ENCODE results near the gene SRP54.

Gene SRP54

DNA sequence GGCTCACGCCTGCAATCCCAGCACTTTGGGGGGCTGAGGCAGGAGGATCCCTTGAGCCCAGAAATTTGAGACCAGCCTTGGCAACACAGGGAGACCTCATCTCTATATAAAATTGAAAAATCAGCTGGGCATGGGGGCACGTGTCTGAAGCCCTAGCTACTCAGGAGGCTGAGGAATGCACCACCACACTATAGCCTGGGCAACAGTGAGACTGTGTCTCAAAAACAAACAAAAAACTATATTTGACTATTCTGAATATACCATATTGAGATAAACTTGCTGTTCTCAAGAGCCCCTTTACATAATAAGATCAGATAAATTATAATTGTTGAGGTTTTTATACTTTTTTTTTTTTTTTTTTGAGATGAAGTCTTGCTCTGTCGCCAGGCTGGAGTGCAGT is 44.9 kb upstream of the SRP54 start:
- no peak overlapping the region for H4K91ac ChIP-seq (ENCODE audit: low read depth, low read length, poor library complexity)
- no peaks in the 10 kb centered on the region for H3K36me3 ChIP-seq (replicated peaks in 1 of 2; ENCODE audit: control insufficient read depth in 2 of 2, insufficient read depth in 2 of 2, low read length in 2 of 2)
- no peak overlapping the region for H2BK5ac ChIP-seq (ENCODE audit: low read length)
- WGBS, 2 donors (ENCODE audit: extremely low coverage in 2 of 2, insufficient read length in 2 of 2, insufficient replicate concordance in 1 of 2), result no CpG with 5 or more reads among the region's 3 CpGs
- no peak overlapping the region for H2AFZ ChIP-seq (ENCODE audit: low read length)
- H3K27ac ChIP-seq (replicated peaks; ENCODE audit: low read length), result no peak overlapping the region
- H3K23ac ChIP-seq (ENCODE audit: low read depth, low read length, poor library complexity), result no peak overlapping the region
- no peaks in the 10 kb centered on the region for H3K4me1 ChIP-seq (ENCODE audit: control insufficient read depth in 2 of 2, insufficient read depth in 1 of 2, low read depth in 1 of 2, low read length in 2 of 2)
- H4K8ac ChIP-seq (ENCODE audit: low read depth, low read length), result no peak overlapping the region
- H3K4me2 ChIP-seq (ENCODE audit: insufficient read depth, low read length, poor library complexity, severe bottlenecking), result no peak overlapping the region
- H3K4ac ChIP-seq (ENCODE audit: low read length), result no peak overlapping the region
- H2BK12ac ChIP-seq (ENCODE audit: low read length), result no peak overlapping the region
- H3K9ac ChIP-seq (ENCODE audit: low read depth, low read length, poor library complexity), result no peak overlapping the region
- no peaks in the 10 kb centered on the region for H3K79me1 ChIP-seq (ENCODE audit: low read depth, low read length)
- no peak overlapping the region for H3K18ac ChIP-seq (ENCODE audit: low read length)
- H2AK5ac ChIP-seq (ENCODE audit: low read depth, low read length), result no peak overlapping the region
- H3K9me3 ChIP-seq (replicated peaks in 1 of 2; ENCODE audit: control insufficient read depth in 2 of 2, insufficient read depth in 1 of 2, low read depth in 1 of 2, low read length in 2 of 2), result peaks cover 0 to 3% of the 10 kb centered on the region in 2 donors
- H2BK120ac ChIP-seq (ENCODE audit: low read depth, low read length), result no peak overlapping the region
- H2BK15ac ChIP-seq (ENCODE audit: low read length), result no peak overlapping the region
- H3K14ac ChIP-seq (ENCODE audit: low read length), result no peak overlapping the region
- no peaks in the 10 kb centered on the region for H3K27me3 ChIP-seq (ENCODE audit: control insufficient read depth in 3 of 3, insufficient read depth in 3 of 3, low read depth in 1 of 3, low read length in 3 of 3)
- no peak overlapping the region for H3K4me3 ChIP-seq (ENCODE audit: low read length in 2 of 2)
- no peak for DNase-seq (ENCODE audit: low spot score)

DNA sequence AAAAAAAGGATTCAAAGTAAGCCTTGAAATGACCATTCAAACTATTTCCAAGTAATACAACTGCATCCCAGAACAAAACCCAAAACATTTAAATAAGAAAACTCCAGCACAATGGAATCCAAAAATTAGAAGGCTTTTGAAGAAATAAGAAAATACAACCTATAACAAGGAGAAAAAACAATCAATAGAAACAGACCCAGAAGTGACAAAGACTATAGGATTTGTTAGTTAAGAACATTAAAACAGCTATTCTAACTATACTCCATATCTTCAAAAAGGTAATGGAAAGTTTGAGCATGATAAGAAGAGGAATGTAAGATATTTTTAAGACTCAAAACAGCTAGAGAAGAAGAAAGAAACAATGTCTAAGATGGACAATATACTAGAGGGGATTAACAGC is 39.3 kb upstream of the SRP54 start:
- H3K79me1 ChIP-seq (ENCODE audit: low read depth, low read length), result no peaks in the 10 kb centered on the region
- no peak overlapping the region for H4K91ac ChIP-seq (ENCODE audit: low read depth, low read length, poor library complexity)
- H3K4me2 ChIP-seq (ENCODE audit: insufficient read depth, low read length, poor library complexity, severe bottlenecking), result no peak overlapping the region
- no peak overlapping the region for H3K4ac ChIP-seq (ENCODE audit: low read length)
- no peak overlapping the region for H3K18ac ChIP-seq (ENCODE audit: low read length)
- H3K27me3 ChIP-seq (ENCODE audit: control insufficient read depth in 3 of 3, insufficient read depth in 3 of 3, low read depth in 1 of 3, low read length in 3 of 3), result no peaks in the 10 kb centered on the region
- no peak overlapping the region for H2BK5ac ChIP-seq (ENCODE audit: low read length)
- H2BK120ac ChIP-seq (ENCODE audit: low read depth, low read length), result no peak overlapping the region
- no peak for DNase-seq (ENCODE audit: low spot score)
- no peak overlapping the region for H2BK12ac ChIP-seq (ENCODE audit: low read length)
- peaks cover 0 to 3% of the 10 kb centered on the region in 2 donors for H3K9me3 ChIP-seq (replicated peaks in 1 of 2; ENCODE audit: control insufficient read depth in 2 of 2, insufficient read depth in 1 of 2, low read depth in 1 of 2, low read length in 2 of 2)
- no peak overlapping the region for H3K27ac ChIP-seq (replicated peaks; ENCODE audit: low read length)
- no peak overlapping the region for H3K14ac ChIP-seq (ENCODE audit: low read length)
- H3K9ac ChIP-seq (ENCODE audit: low read depth, low read length, poor library complexity), result no peak overlapping the region
- H3K4me3 ChIP-seq (ENCODE audit: low read length in 2 of 2), result no peak overlapping the region
- H2AK5ac ChIP-seq (ENCODE audit: low read depth, low read length), result no peak overlapping the region
- no peaks in the 10 kb centered on the region for H3K36me3 ChIP-seq (replicated peaks in 1 of 2; ENCODE audit: control insufficient read depth in 2 of 2, insufficient read depth in 2 of 2, low read length in 2 of 2)
- no peak overlapping the region for H2AFZ ChIP-seq (ENCODE audit: low read length)
- no peak overlapping the region for H2BK15ac ChIP-seq (ENCODE audit: low read length)
- H3K23ac ChIP-seq (ENCODE audit: low read depth, low read length, poor library complexity), result no peak overlapping the region
- no peak overlapping the region for H4K8ac ChIP-seq (ENCODE audit: low read depth, low read length)
- H3K4me1 ChIP-seq (ENCODE audit: control insufficient read depth in 2 of 2, insufficient read depth in 1 of 2, low read depth in 1 of 2, low read length in 2 of 2), result no peaks in the 10 kb centered on the region

DNA sequence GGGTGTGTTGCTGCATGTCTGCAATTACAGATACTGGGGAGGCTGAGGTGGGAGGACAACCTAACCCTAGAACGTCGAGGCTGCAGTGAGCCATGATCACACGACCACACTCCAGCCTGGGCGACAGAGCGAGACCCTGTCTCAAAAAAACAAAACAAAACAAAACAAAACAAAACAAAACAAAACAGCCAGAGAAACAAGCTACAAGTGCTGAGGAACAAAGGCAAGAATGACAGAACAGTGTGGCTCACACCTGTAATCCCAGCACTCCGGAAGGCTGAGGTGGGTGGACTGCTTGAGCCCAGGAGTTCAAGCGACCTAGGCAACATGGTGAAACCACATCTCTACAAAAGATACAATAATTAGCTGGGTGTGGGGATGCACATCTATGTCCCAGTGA is 38.0 kb upstream of the SRP54 start:
- Histone ChIP-seq H3K4ac (ENCODE audit: low read length) (no peak overlapping the region), H3K4me2 (ENCODE audit: insufficient read depth, low read length, poor library complexity, severe bottlenecking) (no peak overlapping the region), H3K36me3 (replicated peaks in 1 of 2; ENCODE audit: control insufficient read depth in 2 of 2, insufficient read depth in 2 of 2, low read length in 2 of 2) (no peaks in the 10 kb centered on the region), H3K4me3 (ENCODE audit: low read length in 2 of 2) (no peak overlapping the region), H2BK12ac (ENCODE audit: low read length) (no peak overlapping the region), H3K79me1 (ENCODE audit: low read depth, low read length) (no peaks in the 10 kb centered on the region), H3K27ac (replicated peaks; ENCODE audit: low read length) (no peak overlapping the region), H3K9me3 (replicated peaks in 1 of 2; ENCODE audit: control insufficient read depth in 2 of 2, insufficient read depth in 1 of 2, low read depth in 1 of 2, low read length in 2 of 2) (peaks cover 0 to 3% of the 10 kb centered on the region in 2 donors), H2BK15ac (ENCODE audit: low read length) (no peak overlapping the region), H2BK120ac (ENCODE audit: low read depth, low read length) (no peak overlapping the region), H2AFZ (ENCODE audit: low read length) (no peak overlapping the region), H2BK5ac (ENCODE audit: low read length) (no peak overlapping the region), H2AK5ac (ENCODE audit: low read depth, low read length) (no peak overlapping the region), H3K9ac (ENCODE audit: low read depth, low read length, poor library complexity) (no peak overlapping the region), H3K23ac (ENCODE audit: low read depth, low read length, poor library complexity) (no peak overlapping the region), H3K27me3 (ENCODE audit: control insufficient read depth in 3 of 3, insufficient read depth in 3 of 3, low read depth in 1 of 3, low read length in 3 of 3) (no peaks in the 10 kb centered on the region), H3K4me1 (ENCODE audit: control insufficient read depth in 2 of 2, insufficient read depth in 1 of 2, low read depth in 1 of 2, low read length in 2 of 2) (no peaks in the 10 kb centered on the region), H4K8ac (ENCODE audit: low read depth, low read length) (no peak overlapping the region), H3K14ac (ENCODE audit: low read length) (no peak overlapping the region), H4K91ac (ENCODE audit: low read depth, low read length, poor library complexity) (no peak overlapping the region), H3K18ac (ENCODE audit: low read length) (no peak overlapping the region)
- DNase-seq (ENCODE audit: low spot score), result no peak
- no CpG with 5 or more reads among the region's 7 CpGs for WGBS, 2 donors (ENCODE audit: extremely low coverage in 2 of 2, insufficient read length in 2 of 2, insufficient replicate concordance in 1 of 2)

DNA sequence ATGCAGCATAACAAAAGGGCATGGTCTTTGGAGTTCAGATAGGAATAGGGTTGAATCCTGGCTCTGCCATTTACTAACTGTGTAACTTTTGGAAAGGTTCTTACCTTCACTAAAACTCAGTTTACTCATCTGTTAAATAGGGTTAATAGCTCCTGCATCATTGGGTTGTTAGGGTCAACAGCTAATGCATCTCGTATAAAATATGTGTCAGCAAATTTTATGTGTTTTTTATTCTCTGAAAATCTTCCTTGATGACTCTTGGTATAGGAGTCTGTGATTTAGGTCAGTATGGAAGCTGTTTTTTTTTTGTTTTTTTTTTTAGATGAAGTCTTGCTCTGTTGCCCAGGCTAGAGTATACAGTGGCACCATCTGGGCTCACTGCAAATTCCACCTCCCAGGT is 36.1 kb upstream of the SRP54 start:
- no peak overlapping the region for H2BK15ac ChIP-seq (ENCODE audit: low read length)
- no peak overlapping the region for H3K4ac ChIP-seq (ENCODE audit: low read length)
- H3K9me3 ChIP-seq (replicated peaks in 1 of 2; ENCODE audit: control insufficient read depth in 2 of 2, insufficient read depth in 1 of 2, low read depth in 1 of 2, low read length in 2 of 2), result peaks cover 0 to 3% of the 10 kb centered on the region in 2 donors
- no peak overlapping the region for H2AFZ ChIP-seq (ENCODE audit: low read length)
- H4K8ac ChIP-seq (ENCODE audit: low read depth, low read length), result no peak overlapping the region
- H3K14ac ChIP-seq (ENCODE audit: low read length), result no peak overlapping the region
- H4K91ac ChIP-seq (ENCODE audit: low read depth, low read length, poor library complexity), result no peak overlapping the region
- DNase-seq (ENCODE audit: low spot score), result no peak
- no peak overlapping the region for H2AK5ac ChIP-seq (ENCODE audit: low read depth, low read length)
- H3K18ac ChIP-seq (ENCODE audit: low read length), result no peak overlapping the region
- no peaks in the 10 kb centered on the region for H3K4me1 ChIP-seq (ENCODE audit: control insufficient read depth in 2 of 2, insufficient read depth in 1 of 2, low read depth in 1 of 2, low read length in 2 of 2)
- H3K23ac ChIP-seq (ENCODE audit: low read depth, low read length, poor library complexity), result no peak overlapping the region
- no peak overlapping the region for H2BK120ac ChIP-seq (ENCODE audit: low read depth, low read length)
- no peaks in the 10 kb centered on the region for H3K79me1 ChIP-seq (ENCODE audit: low read depth, low read length)
- no peak overlapping the region for H3K4me2 ChIP-seq (ENCODE audit: insufficient read depth, low read length, poor library complexity, severe bottlenecking)
- no CpG with 5 or more reads among the region's 1 CpG for WGBS, 2 donors (ENCODE audit: extremely low coverage in 2 of 2, insufficient read length in 2 of 2, insufficient replicate concordance in 1 of 2)
- H3K9ac ChIP-seq (ENCODE audit: low read depth, low read length, poor library complexity), result no peak overlapping the region
- no peak overlapping the region for H2BK5ac ChIP-seq (ENCODE audit: low read length)
- H3K4me3 ChIP-seq (ENCODE audit: low read length in 2 of 2), result no peak overlapping the region
- no peak overlapping the region for H3K27ac ChIP-seq (replicated peaks; ENCODE audit: low read length)
- H3K27me3 ChIP-seq (ENCODE audit: control insufficient read depth in 3 of 3, insufficient read depth in 3 of 3, low read depth in 1 of 3, low read length in 3 of 3), result no peaks in the 10 kb centered on the region
- no peak overlapping the region for H2BK12ac ChIP-seq (ENCODE audit: low read length)
- peaks cover 0 to 3% of the 10 kb centered on the region in 2 donors for H3K36me3 ChIP-seq (replicated peaks in 1 of 2; ENCODE audit: control insufficient read depth in 2 of 2, insufficient read depth in 2 of 2, low read length in 2 of 2)

Data from neuronal stem cell (in vitro differentiated cells).